ENCODE results near the gene PEA15. TPM values are rescaled to one million over a fixed set of nuclear protein-coding genes. Genes with fewer than 3 reads are reported as not detected.

The PEA15 gene
- total and polyA plus RNA-seq, 9 of the 15 experiments (the other 6 are each of a cell fraction or from before 2014, with no cell fraction given): 8.2 to 175 (median 35.4) TPM

DNA sequence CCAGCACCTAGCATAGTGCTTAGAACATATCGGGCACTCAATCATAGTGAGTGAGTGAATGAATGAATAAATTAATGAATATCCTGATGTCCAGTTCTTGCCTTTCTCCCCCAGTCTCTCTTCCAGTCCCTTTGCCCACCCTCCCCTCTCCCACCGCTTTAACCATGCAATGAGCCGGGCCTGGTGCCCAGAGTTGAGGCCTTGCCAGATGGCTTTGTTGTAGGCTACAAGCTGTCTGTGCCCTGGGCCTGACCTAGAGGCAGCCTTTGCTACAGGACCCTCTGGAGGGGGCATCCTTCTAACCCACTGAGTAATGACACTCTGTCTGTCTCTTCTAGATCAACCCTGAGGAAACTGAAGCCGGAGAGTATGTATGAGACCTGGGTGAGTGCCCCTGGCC, 8.0 kb upstream of the PEA15 start:
- Histone ChIP-seq H3K36me3 (ENCODE audit: control insufficient read depth, insufficient read depth, low read length) (no peaks in the 10 kb centered on the region; the same call in 2 of the 3 replicates), H3K79me2 (ENCODE audit: control insufficient read depth, insufficient read depth, low read length) (no peaks in the 10 kb centered on the region), H3K4me1 (replicated peaks in 1 of 2; ENCODE audit: control insufficient read depth in 2 of 2, insufficient read depth in 2 of 2, low read length in 2 of 2) (peaks cover 4 to 10% of the 10 kb centered on the region in 2 experiments), H4K20me1 (replicated peaks; ENCODE audit: control insufficient read depth, insufficient read depth, low read length) (no peaks in the 10 kb centered on the region), H3K4me3 (no peak overlapping the region), H2AFZ (ENCODE audit: low read depth, low read length) (no peak overlapping the region), H3K27me3 (ENCODE audit: control insufficient read depth in 2 of 2, insufficient read depth in 2 of 2, low read length in 2 of 2) (peaks cover 0 to 14% of the 10 kb centered on the region in 2 experiments; a peak in 2 of 5 replicates), H3K27ac (ENCODE audit: extremely low read depth, low read depth, low read length) (no peak overlapping the region), H3K9ac (ENCODE audit: insufficient read depth in 1 of 2, low read depth in 2 of 2, low read length in 2 of 2) (no peak overlapping the region), H3K9me1 (ENCODE audit: control insufficient read depth, insufficient read depth, low read length) (no peaks in the 10 kb centered on the region), H3K4me2 (ENCODE audit: insufficient read depth, low read length) (no peak overlapping the region), H3K9me3 (replicated peaks; ENCODE audit: control insufficient read depth, insufficient read depth, low read depth, low read length) (no peaks in the 10 kb centered on the region)
- FAIRE-seq (no peak), DNase-seq (ENCODE audit: extremely low read depth in 1 of 4, low spot score in 3 of 4) (no peak), ATAC-seq (no peak)
- 38% methylated on average over 4 of the region's 4 CpGs for WGBS (ENCODE audit: insufficient coverage, low coverage, missing lambda C conversion rate)
- ChIA-PET CTCF (ENCODE audit: low intra/inter-chr PET ratio) (interaction anchor here (0.8 kb wide), 1 partner anchor 179 kb away, joined by 3 read pairs; no protein-coding TSS in a partner anchor), POLR2A (interaction anchor here (0.7 kb wide), 1 partner anchor 9 kb away, joined by 4 read pairs; no protein-coding TSS in a partner anchor)
- no TSS peak for BruUV-seq (replicated peaks)
- intact Hi-C loops (cut with micrococcal nuclease): loop anchor here (10.0 kb wide), 1 partner anchor 408 kb away; no protein-coding TSS in a partner anchor
- in situ Hi-C loops (cut with MboI): no loop called here
- TF ChIP-seq NCOA6 (IDR thresholded peaks at IDR 0.05) (no peak), GATAD2B (IDR thresholded peaks at IDR 0.05; ENCODE audit: borderline replicate concordance) (no peak), FOXM1 (IDR thresholded peaks at IDR 0.05; ENCODE audit: low read depth) (no peak), FOXM1 (CRISPR knock-in tag; IDR thresholded peaks at IDR 0.05; ENCODE audit: low read depth) (no peak), MEF2A (IDR thresholded peaks at IDR 0.05; ENCODE audit: control insufficient read depth, low read depth, low read length) (no peak), HSF4 (CRISPR knock-in tag; IDR thresholded peaks at IDR 0.05; ENCODE audit: borderline replicate concordance) (no peak), WHSC1 (IDR thresholded peaks at IDR 0.05; ENCODE audit: low read length) (no peak), ZNF644 (tag; IDR thresholded peaks at IDR 0.05; ENCODE audit: low read depth) (no peak), YY1 (IDR thresholded peaks at IDR 0.05; ENCODE audit: borderline replicate concordance in 1 of 3, control insufficient read depth in 1 of 3, extremely low read depth in 1 of 3, insufficient read depth in 3 of 3, insufficient read length in 1 of 3, insufficient replicate concordance in 2 of 3, low read depth in 1 of 3, low read length in 2 of 3) (no peak), ZKSCAN3 (CRISPR knock-in tag; IDR thresholded peaks at IDR 0.05) (no peak), RFX5 (IDR thresholded peaks at IDR 0.05; ENCODE audit: low read depth, low read length) (no peak), POLR2AphosphoS5 (IDR thresholded peaks at IDR 0.05; ENCODE audit: control insufficient read depth, insufficient read depth, low read depth, low read length) (no peak), FOSL1 (tag; conservative IDR thresholded peaks at IDR 0.05) (no peak), ZNF12 (CRISPR knock-in tag; IDR thresholded peaks at IDR 0.05) (no peak)
- TF ChIP-seq, protein P1, sequence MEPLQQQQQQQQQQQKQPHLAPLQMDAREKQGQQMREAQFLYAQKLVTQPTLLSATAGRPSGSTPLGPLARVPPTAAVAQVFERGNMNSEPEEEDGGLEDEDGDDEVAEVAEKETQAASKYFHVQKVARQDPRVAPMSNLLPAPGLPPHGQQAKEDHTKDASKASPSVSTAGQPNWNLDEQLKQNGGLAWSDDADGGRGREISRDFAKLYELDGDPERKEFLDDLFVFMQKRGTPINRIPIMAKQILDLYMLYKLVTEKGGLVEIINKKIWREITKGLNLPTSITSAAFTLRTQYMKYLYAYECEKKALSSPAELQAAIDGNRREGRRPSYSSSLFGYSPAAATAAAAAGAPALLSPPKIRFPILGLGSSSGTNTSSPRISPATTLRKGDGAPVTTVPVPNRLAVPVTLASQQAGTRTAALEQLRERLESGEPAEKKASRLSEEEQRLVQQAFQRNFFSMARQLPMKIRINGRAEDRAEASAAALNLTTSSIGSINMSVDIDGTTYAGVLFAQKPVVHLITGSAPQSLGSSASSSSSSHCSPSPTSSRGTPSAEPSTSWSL (CRISPR knock-in tag; IDR thresholded peaks at IDR 0.05; ENCODE audit: borderline replicate concordance): no peak
- TF ChIP-seq, protein P2, sequence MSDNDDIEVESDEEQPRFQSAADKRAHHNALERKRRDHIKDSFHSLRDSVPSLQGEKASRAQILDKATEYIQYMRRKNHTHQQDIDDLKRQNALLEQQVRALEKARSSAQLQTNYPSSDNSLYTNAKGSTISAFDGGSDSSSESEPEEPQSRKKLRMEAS (CRISPR knock-in tag; IDR thresholded peaks at IDR 0.05): no peak
- TF ChIP-seq, protein P3, sequence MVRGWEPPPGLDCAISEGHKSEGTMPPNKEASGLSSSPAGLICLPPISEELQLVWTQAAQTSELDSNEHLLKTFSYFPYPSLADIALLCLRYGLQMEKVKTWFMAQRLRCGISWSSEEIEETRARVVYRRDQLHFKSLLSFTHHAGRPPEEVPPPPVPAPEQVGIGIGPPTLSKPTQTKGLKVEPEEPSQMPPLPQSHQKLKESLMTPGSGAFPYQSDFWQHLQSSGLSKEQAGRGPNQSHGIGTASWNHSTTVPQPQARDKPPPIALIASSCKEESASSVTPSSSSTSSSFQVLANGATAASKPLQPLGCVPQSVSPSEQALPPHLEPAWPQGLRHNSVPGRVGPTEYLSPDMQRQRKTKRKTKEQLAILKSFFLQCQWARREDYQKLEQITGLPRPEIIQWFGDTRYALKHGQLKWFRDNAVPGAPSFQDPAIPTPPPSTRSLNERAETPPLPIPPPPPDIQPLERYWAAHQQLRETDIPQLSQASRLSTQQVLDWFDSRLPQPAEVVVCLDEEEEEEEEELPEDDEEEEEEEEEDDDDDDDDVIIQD (CRISPR knock-in tag; IDR thresholded peaks at IDR 0.05): no peak
